ENCODE data around the gene DNAJB8.

The DNAJB8 gene

DNA sequence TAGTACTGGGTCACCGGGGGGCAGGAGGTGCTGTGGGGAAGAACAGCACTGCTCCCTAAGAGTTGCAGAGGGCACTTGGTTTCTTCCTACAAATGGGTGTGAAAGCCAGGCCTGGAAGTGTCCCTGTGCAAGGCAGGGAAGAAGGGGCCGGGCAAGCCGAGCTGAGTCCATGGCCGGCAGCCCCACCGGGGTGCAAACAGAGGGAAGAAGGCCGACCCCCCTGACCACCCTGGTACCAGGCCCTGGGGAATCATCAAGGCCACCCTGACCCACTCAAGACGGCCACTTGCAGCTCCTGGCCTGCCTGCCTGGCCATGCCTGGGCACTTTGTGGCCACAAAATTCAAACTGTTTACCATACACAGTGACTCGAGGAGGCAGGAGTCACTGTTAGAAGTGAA lies 8.7 kb upstream of the DNAJB8 start:
- DNase-seq (ENCODE audit: extremely low spot score): no peak
- POLR2A ChIA-PET: no interaction called here
- TF ChIP-seq, protein P1, sequence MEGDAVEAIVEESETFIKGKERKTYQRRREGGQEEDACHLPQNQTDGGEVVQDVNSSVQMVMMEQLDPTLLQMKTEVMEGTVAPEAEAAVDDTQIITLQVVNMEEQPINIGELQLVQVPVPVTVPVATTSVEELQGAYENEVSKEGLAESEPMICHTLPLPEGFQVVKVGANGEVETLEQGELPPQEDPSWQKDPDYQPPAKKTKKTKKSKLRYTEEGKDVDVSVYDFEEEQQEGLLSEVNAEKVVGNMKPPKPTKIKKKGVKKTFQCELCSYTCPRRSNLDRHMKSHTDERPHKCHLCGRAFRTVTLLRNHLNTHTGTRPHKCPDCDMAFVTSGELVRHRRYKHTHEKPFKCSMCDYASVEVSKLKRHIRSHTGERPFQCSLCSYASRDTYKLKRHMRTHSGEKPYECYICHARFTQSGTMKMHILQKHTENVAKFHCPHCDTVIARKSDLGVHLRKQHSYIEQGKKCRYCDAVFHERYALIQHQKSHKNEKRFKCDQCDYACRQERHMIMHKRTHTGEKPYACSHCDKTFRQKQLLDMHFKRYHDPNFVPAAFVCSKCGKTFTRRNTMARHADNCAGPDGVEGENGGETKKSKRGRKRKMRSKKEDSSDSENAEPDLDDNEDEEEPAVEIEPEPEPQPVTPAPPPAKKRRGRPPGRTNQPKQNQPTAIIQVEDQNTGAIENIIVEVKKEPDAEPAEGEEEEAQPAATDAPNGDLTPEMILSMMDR (IDR thresholded peaks at IDR 0.05; ENCODE audit: control extremely low read depth, extremely low read depth, low read depth, missing control alignments): no peak
- CTCF ChIA-PET: interaction anchor here (1.8 kb wide), 1 partner anchor 22 kb away, joined by 5 read pairs; no protein-coding TSS in a partner anchor

DNA sequence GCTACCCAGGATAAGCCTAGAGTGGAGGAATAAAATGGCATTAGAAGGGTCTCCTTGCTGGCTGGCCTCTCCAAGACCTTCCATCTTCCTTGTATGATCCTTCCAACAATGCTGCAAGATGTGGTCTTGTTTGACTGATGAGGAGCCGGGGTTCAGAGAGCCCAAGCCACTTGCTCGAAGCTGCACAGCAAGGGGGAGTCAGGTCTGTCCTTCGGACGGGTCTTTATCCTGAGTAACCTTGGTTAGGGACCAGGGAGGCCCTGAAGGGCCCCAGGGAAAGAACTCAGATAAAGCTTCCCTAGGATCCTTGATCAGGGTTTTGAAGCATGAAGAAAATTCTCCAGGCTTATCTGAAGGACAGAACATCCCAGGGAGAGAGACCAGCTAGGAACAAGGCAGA lies 7.0 kb upstream of the DNAJB8 start:
- ChIA-PET CTCF (interaction anchor here (1.0 kb wide), 1 partner anchor 21 kb away, joined by 3 read pairs; no protein-coding TSS in a partner anchor), POLR2A (no interaction called here)
- TF ChIP-seq, protein P1 (IDR thresholded peaks at IDR 0.05; ENCODE audit: control extremely low read depth, extremely low read depth, low read depth, missing control alignments): no peak

DNA sequence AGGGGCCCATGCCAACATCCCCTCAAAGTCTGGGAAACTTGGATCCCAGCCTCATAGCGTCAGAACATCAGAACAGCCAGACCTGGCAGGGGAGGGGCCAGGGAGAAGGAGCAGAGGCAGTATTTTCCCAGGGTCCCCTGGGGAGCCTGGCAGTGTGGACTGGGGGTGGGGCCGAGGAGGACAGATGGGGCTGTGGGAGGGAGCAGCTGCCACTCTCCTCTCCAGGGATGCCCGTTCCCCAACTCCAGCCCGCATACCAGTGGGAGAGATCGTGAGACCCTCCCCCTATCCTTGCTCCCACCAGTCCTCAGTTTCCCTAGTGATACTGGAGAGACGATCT lies 6.5 kb upstream of the DNAJB8 start:
- CTCF ChIA-PET: no interaction called here
- TF ChIP-seq, protein P1 (IDR thresholded peaks at IDR 0.05; ENCODE audit: control extremely low read depth, extremely low read depth, low read depth, missing control alignments): no peak
- no peak for DNase-seq (ENCODE audit: extremely low spot score)

More for the DNA sequence above, 7.0 kb upstream of the DNAJB8 start:
- DNase-seq (ENCODE audit: extremely low spot score): no peak

GRCh38 chr3:128472449-128473179 lies 5.9 kb upstream of the DNAJB8 start:
- ChIA-PET POLR2A (no interaction called here), CTCF (no interaction called here)
- no peak for DNase-seq (ENCODE audit: extremely low spot score)
- TF ChIP-seq, protein P1 (IDR thresholded peaks at IDR 0.05; ENCODE audit: control extremely low read depth, extremely low read depth, low read depth, missing control alignments): no peak

More for the DNA sequence above, 6.5 kb upstream of the DNAJB8 start:
- POLR2A ChIA-PET: no interaction called here

DNA sequence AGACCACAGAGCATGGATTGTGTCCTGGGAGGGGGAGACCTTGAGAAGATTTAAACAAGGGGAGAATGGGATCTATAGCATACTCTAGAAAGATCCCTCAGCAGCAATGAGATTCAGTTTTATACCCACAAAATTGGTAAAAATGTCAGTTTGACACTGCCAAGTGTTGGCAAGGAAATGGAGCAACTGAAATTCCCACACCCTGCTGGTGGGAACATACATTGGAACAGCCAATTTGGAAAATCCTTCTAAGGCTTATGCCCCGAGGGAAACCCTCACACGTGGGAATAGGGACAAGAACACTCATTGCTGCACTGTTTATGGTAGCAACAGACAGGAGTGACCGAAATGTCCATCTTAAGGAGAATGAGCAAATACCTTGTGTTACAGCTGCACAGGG lies 5.0 kb upstream of the DNAJB8 start:
- ChIA-PET CTCF (no interaction called here), POLR2A (no interaction called here)
- TF ChIP-seq, protein P1 (IDR thresholded peaks at IDR 0.05; ENCODE audit: control extremely low read depth, extremely low read depth, low read depth, missing control alignments): no peak

GRCh38 chr3:128471110-128471509 lies 4.4 kb upstream of the DNAJB8 start:
- POLR2A ChIA-PET: no interaction called here
- TF ChIP-seq, protein P1 (IDR thresholded peaks at IDR 0.05; ENCODE audit: control extremely low read depth, extremely low read depth, low read depth, missing control alignments): no peak
- no peak for DNase-seq (ENCODE audit: extremely low spot score)
- CTCF ChIA-PET: no interaction called here

More for the DNA sequence above, 5.0 kb upstream of the DNAJB8 start:
- DNase-seq (ENCODE audit: extremely low spot score): no peak
